Fibroblast of peridontal ligament (primary cell): ENCODE data around the gene EEF1AKMT1.
A peak's percentile ranks its signal among the peaks of the same experiment; 100 is the strongest.

Experiments used
- DNase-seq: peaks from one replicate; pipeline ENCODE4 v3.0.0-alpha.2; 2010; ENCODE audit errors: extremely low read depth

The EEF1AKMT1 gene, protein sequence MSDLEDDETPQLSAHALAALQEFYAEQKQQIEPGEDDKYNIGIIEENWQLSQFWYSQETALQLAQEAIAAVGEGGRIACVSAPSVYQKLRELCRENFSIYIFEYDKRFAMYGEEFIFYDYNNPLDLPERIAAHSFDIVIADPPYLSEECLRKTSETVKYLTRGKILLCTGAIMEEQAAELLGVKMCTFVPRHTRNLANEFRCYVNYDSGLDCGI

GRCh38 chr13:20773194-20774080 lies at the start of gene EEF1AKMT1:
EEF1AKMT1 (minus strand) TSS chr13:20773961; CDS start chr13:20757598, 16,363 bp downstream.
- peak; percentile 90 for DNase-seq

- peak; percentile 9 for DNase-seq
These were observed 49.3 kb upstream of the EEF1AKMT1 start for GRCh38 chr13:20823071-20823470.

GRCh38 chr13:20822406-20822805 lies 48.6 kb upstream of the EEF1AKMT1 start:
- no peak for DNase-seq

DNA sequence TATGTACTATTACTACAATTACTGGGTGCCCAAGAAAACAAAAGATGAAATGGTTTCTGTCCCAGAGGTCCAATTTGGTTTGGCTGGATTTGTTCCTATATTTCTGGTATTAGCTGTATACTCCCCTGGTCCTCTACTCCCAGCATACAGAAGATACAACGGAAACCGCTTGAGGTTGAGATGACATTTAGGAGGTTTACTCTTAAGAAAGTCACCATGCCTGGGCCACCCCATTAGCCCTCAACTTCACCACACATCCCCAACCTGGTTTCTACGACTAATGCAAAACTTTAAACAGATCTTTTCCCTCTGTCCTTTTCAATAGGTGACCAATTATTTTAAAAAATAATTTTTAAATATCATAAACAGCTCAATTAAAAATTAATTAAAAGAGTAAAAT lies 46.0 kb upstream of the EEF1AKMT1 start:
- no peak for DNase-seq

DNA sequence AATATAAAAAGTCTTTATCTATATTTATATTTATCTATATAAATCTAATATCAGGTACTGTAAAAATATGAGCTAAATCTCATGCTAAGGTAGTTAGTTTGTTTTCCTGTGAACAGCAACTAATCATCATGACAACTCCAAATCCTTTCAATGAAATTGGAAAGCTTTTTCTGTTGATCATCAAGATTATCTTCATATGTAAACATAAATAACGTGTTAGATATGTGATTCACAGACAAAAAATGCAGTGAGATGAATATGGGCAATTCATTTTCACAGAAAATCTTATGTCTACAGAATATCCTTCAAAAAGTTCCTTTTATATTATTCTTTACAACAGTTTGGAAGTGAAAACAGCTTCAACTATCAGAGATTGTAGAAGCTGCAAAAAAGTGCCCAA lies 41.7 kb upstream of the EEF1AKMT1 start:
- DNase-seq, result no peak

- DNase-seq, result peak; percentile 93
These were observed 40.6 kb upstream of the EEF1AKMT1 start for GRCh38 chr13:20814224-20814910.

GRCh38 chr13:20812890-20813289 lies 39.1 kb upstream of the EEF1AKMT1 start:
- DNase-seq, result no peak

DNA sequence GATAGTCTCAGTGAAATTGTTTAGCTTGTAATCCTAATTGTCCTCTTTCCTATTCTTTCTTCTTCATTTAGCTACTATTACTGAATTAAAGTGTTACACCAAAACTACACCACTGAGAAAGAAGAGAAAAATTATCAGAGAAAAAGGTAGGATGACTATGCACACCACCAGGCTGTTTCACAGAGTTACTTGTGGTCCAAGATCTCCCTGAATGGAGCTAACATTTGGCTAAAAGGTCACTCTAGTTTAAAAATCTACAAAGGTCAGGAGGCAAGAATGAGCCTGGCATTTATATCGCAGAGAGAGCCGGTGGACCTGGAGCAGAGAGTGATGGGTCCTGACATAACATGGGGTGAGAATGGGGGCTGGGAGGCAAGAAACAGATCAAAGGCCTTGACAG lies 37.0 kb upstream of the EEF1AKMT1 start:
- DNase-seq, result no peak

GRCh38 chr13:20808874-20809273 lies 35.1 kb upstream of the EEF1AKMT1 start:
- DNase-seq, result no peak

DNA sequence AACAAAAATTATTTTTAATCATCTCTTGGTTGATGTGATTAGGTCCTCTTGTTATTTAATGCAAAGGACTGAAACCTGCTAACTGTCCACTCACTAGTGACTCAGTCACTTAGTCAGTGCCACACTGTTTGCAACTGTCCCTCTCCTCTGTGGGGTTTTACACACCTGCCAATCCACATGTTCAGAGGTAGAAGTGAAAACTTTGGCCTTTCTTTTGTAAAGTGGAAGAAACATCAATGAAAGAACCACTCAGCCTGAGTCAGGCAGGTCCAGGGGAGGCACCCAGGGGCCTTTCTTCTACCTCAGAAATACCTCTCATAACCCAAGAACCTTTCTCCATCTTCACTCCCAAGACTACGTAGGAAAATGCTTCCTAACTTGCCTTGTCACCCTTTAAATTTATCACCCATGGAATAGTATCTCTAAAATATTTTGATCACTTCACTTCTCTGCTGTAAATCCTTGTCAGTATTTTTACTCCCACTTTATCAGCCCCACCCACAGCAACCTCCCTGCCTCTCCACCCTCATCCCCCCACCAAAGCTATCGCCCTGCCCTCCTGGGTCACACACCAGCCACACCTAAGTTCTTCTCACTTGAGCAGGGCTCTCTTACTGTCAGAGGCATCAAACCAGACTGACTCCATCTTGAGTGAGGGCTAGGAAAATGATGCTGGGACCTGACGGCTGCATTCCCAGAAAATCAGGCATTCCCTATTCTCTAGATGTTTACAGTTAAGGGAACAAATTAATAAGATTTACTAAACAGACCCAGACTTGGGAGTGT lies 29.6 kb upstream of the EEF1AKMT1 start:
- DNase-seq, result no peak

GRCh38 chr13:20801707-20802106 lies 27.9 kb upstream of the EEF1AKMT1 start:
- no peak for DNase-seq

GRCh38 chr13:20799726-20800416 lies 26.1 kb upstream of the EEF1AKMT1 start:
- DNase-seq, result peak; percentile 25

GRCh38 chr13:20798027-20798426 lies 24.3 kb upstream of the EEF1AKMT1 start:
- DNase-seq, result no peak

DNA sequence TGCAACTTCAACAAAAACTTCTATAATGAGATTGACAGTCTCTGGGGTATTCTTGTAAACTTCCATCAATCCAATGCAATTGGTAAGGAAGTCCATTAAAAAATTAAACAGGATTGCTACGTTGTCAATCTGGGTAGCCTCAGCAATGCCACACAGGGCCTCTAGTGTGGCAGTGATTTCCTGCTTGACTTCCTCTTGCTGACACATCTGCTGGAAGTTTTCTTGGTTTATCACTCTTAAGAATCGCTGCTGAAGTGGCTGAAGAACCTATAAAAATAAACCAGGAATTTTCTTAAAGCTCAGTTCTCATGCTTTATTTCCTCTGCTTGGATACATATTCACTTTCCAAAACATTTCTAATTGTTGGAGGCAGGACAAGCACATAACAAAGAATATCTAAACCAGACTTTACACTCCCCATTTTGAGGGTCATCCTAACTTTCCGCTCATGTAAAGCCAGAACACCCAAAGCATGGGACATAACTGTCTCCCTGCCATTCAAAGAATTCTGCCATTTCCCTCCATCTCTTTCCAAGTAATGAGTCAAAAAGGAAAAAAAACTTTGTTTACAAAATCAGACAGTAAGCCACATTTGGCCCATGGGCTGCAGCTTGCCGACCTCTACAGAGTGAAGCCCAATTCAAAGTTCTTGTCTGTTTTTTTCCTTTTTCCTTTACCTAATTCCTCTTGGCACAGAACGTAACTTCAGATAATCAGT lies 23.2 kb upstream of the EEF1AKMT1 start:
- DNase-seq, result peak; percentile 54

- no peak for DNase-seq
These were observed 15.9 kb upstream of the EEF1AKMT1 start for GRCh38 chr13:20789665-20790064.

DNA sequence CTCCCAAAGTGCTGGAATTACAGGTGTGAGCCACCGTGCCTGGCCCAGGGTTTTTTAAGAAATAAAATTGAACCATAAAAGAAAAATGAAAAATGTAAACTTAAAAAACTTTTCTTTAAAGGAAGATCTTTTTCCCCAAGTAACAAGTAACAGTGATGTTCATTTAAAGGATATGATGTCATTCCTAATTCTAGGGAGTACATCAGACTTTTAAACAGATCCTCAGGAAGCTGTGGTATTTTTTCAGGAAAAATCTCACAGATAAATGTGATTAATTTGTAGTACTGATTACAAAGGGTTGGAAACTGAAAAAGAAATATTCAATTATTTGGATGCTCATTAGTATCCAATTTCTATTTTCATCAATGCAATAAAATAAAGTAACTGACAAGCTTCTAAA lies 14.6 kb upstream of the EEF1AKMT1 start:
- DNase-seq, result no peak

DNA sequence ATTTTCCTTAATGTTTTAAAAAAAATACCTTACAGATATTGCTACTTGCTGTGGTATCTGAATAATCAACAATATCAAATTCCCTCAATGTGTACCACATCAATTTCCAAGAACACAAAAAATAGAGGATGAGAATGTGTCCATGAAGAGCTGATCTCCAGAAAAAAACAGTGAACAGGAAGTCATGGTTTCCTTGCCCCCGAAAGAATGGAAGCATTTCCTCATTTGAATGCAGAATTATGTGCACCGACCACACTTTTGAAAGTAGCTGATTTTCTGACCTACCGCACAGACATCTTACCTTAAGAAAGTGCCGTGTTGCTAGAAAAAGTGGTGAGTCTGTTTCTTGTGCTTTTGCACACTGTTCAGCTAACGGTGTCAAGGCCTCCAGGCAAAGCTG lies 13.4 kb upstream of the EEF1AKMT1 start:
- no peak for DNase-seq

DNA sequence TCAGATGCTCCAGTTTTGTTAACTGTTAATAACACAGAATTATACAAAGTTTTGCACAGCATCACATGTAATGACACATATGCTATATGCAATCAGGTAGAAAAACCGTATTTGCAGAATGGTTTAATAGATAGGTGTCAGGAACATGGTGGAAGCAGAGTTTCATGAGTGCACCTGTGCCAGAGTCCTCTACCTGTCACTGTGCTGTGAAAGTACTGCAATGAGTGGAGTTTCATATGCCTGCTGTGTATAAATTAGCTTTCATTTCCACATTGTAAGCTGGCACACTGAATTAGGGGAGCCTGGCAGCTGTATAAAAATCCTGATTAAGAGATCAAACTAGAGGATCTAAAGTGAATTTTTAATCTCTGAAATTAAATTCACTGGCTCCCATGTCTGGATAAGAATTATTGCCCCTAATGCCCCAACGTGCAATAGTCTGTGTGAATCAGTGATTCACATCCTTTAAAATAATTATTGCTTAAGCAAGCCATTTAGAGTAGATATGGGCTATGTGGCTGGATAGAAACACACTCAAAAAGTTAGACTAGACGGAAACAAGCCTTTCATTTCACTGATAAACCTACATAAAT lies 8.5 kb upstream of the EEF1AKMT1 start:
- DNase-seq, result no peak

DNA sequence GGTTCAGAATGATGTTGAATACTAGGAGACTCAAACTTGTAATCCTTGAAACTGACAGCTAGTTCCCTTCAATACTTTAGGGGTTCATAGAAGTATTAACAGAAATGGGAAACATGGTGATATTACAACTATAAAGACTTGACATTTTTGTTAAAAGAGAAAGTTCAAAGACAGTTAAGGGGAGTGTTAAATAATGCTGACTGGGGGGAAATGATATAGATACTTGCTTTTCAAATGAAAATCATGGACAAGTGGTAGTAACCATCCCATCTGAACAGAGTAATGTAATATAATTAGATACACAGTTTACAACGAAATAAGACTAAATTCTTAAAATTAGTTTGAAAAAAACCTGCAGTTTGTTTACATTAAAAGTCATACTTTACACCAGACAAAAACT lies 6.6 kb upstream of the EEF1AKMT1 start:
- no peak for DNase-seq

DNA sequence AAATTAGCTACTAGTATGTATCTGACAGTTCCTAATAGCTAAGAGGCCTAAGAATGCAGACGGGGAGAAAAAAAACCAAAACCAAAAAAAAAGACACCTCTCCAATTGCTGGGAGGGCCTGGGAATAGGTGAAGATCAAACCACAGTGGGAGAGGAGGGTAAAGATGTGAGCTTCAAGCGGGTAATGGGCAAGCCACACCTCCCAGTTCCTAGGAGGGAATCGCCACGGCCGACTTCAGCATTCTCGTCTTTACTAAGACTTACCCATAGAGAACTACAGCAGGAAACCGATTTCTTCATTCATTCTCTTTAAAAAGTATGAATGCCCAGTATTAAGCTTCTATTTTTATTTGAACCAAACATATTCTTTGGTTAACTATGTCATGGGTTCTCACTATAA lies 5.6 kb upstream of the EEF1AKMT1 start:
- DNase-seq, result no peak
